ENCODE measurements around the gene CBFA2T2. TPM values are rescaled to one million over a fixed set of nuclear protein-coding genes. Genes with fewer than 3 reads are reported as not detected.

Gene CBFA2T2
- total and polyA plus RNA-seq, 2 of the 4 experiments (the other 2 are of a cell fraction): 3.8 to 6.2 TPM

GRCh38 chr20:33558348-33559144 lies 68.7 kb downstream of the CBFA2T2 start:
- H3K56ac ChIP-seq (ENCODE audit: extremely low read depth, insufficient read depth, low read length): no peak overlapping the region
- no peak overlapping the region for H3K4me2 ChIP-seq (ENCODE audit: low read depth, low read length)
- H3K36me3 ChIP-seq (ENCODE audit: control insufficient read depth, insufficient read depth, low read length): no peaks in the 10 kb centered on the region
- no CpG with 5 or more reads among the region's 9 CpGs for WGBS, 2 experiments (ENCODE audit: extremely low coverage in 2 of 2, insufficient read length in 1 of 2)
- no peak overlapping the region for H2AFZ ChIP-seq (replicated peaks; ENCODE audit: low read length, poor library complexity)
- DNase-seq: no peak
- intact Hi-C loops (cut with micrococcal nuclease) (no loop called here), in situ Hi-C loops (cut with MboI; ENCODE audit: low sequenced_read_pairs) (no loop called here), dilution Hi-C loops (cut with HindIII; ENCODE audit: low sequenced_read_pairs, unreplicated experiment) (no loop called here)
- H4K8ac ChIP-seq (ENCODE audit: low read depth in 2 of 2, low read length in 2 of 2): no peak overlapping the region
- no TSS peak for BruUV-seq (replicated peaks)
- H4K20me1 ChIP-seq (ENCODE audit: insufficient read depth, low read length): peaks cover 8% of the 10 kb centered on the region; the same call in 1 of the 2 replicates
- H3K9me3 ChIP-seq (ENCODE audit: control insufficient read depth, insufficient read depth, low read length): no peaks in the 10 kb centered on the region
- H3K4me3 ChIP-seq (ENCODE audit: insufficient read depth, low read depth, low read length): no peak overlapping the region
- H3K79me1 ChIP-seq (ENCODE audit: low read depth in 1 of 2, low read length in 2 of 2): peaks cover 9 to 40% of the 10 kb centered on the region in 2 experiments; a peak in 3 of 4 replicates
- no peak overlapping the region for H4K5ac ChIP-seq (ENCODE audit: low read depth, low read length)
- no peak overlapping the region for H3K14ac ChIP-seq (replicated peaks; ENCODE audit: low read depth, low read length)
- no peak overlapping the region for H2BK20ac ChIP-seq (ENCODE audit: low read depth, low read length)
- no peaks in the 10 kb centered on the region for H3K27me3 ChIP-seq (ENCODE audit: control insufficient read depth, insufficient read depth, low read length)
- TF ChIP-seq MAFK (IDR thresholded peaks at IDR 0.05; ENCODE audit: low read depth, low read length) (no peak), CEBPB (IDR thresholded peaks at IDR 0.05; ENCODE audit: low read depth, low read length) (peak; percentile 39; the same call in 1 of the 2 replicates), FOS (IDR thresholded peaks at IDR 0.05; ENCODE audit: low read depth, low read length) (no peak), RFX5 (IDR thresholded peaks at IDR 0.05; ENCODE audit: low read depth, low read length) (no peak), USF2 (IDR thresholded peaks at IDR 0.05; ENCODE audit: low read depth, low read length) (no peak)
- no peak overlapping the region for H3K18ac ChIP-seq (ENCODE audit: low read depth, low read length)
- H3K4me1 ChIP-seq (ENCODE audit: control insufficient read depth, insufficient read depth, low read length): peaks cover 7% of the 10 kb centered on the region
- no peak overlapping the region for H3K27ac ChIP-seq (ENCODE audit: insufficient read depth, low read length)
- no peak overlapping the region for H2AK5ac ChIP-seq (ENCODE audit: low read depth, low read length)
- no peak for ATAC-seq (ENCODE audit: low read depth)
- ChIA-PET CTCF (no interaction called here), POLR2A (ENCODE audit: unreplicated experiment) (interaction anchor here (0.6 kb wide), 1 partner anchor 978 kb away, joined by 5 read pairs; no protein-coding TSS in a partner anchor)
- no peak overlapping the region for H2BK120ac ChIP-seq (ENCODE audit: low read depth, low read length)
- no peak overlapping the region for H3K4ac ChIP-seq (ENCODE audit: low read depth, low read length)
- H2BK5ac ChIP-seq (ENCODE audit: low read depth, low read length, poor library complexity, severe bottlenecking): no peak overlapping the region
- H4K91ac ChIP-seq (ENCODE audit: insufficient read depth, low read depth, low read length): no peak overlapping the region
- no peak overlapping the region for H2BK15ac ChIP-seq (ENCODE audit: low read depth, low read length)
- H2AK9ac ChIP-seq (replicated peaks; ENCODE audit: low read depth, low read length, poor library complexity): no peak overlapping the region
- peaks cover 8% of the 10 kb centered on the region; the same call in 1 of the 2 replicates for H3K9me1 ChIP-seq (ENCODE audit: insufficient read depth, low read length)
- no peak overlapping the region for H3K23ac ChIP-seq (ENCODE audit: low read depth, low read length)
- no peak overlapping the region for H3K9ac ChIP-seq (ENCODE audit: low read depth, low read length)

Measured in IMR-90 (cell line).